PC-9 (cell line): ENCODE results near the gene PIP5K1A. TPM values are rescaled to one million over a fixed set of nuclear protein-coding genes. Genes with fewer than 3 reads are reported as not detected.

ENCODE experiments used
- BruUV-seq: library from RNA; stranded (reverse); fragments of 400-500 nt; replicated peaks from 2 replicates; lab custom pipeline; 2021; lab: Mats Ljungman, UMichigan
- CTCF ChIA-PET: fragments of 300-600 bp; sonication (Branson Sonifier 250); formaldehyde crosslinking; loops from one replicate; lab custom pipeline; 2022; ENCODE audit warnings: antibody characterized with exemption; lab: Charles Lee
- POLR2A ChIA-PET: fragments of 300-600 bp; sonication (Branson Sonifier 250); formaldehyde crosslinking; loops from one replicate; lab custom pipeline; 2022; ENCODE audit warnings: antibody characterized with exemption; ENCODE audit not compliant: unreplicated experiment; lab: Charles Lee
- DNase-seq, 2 experiments: peaks; one replicate each; pipeline versions ENCODE4 v3.0.0 to v3.0.0-alpha.2; 2015 to 2022; ENCODE audit warnings: mixed read lengths in 1 of 2
- H2AFZ ChIP-seq: fragments of 200-600 bp; sonication (generic); 2 replicates; pipeline ENCODE4 v1.8.1; 2017; ENCODE audit warnings: antibody characterized with exemption
- H3F3A ChIP-seq: fragments of 200-600 bp; sonication (generic); 2 replicates; pipeline ENCODE4 v1.8.1; 2017; ENCODE audit warnings: antibody characterized with exemption, mild to moderate bottlenecking, low read depth; ENCODE audit not compliant: insufficient read depth
- H3K27ac ChIP-seq: fragments of 200-600 bp; sonication (generic); 2 replicates; pipeline ENCODE4 v1.6.1; 2016; ENCODE audit warnings: mixed run types
- H3K27me3 ChIP-seq: fragments of 200-600 bp; sonication (generic); 2 replicates; pipeline ENCODE4 v1.6.1; 2016; ENCODE audit warnings: low read depth, mixed run types; ENCODE audit not compliant: insufficient read depth
- H3K36me3 ChIP-seq: fragments of 200-600 bp; sonication (generic); 2 replicates; pipeline ENCODE4 v1.6.1; 2016; ENCODE audit warnings: low read depth, mixed run types
- H3K4me1 ChIP-seq: fragments of 200-600 bp; sonication (generic); replicated peaks from 2 replicates; pipeline ENCODE4 v1.6.1; 2016; ENCODE audit warnings: mixed run types; ENCODE audit not compliant: insufficient read depth
- H3K4me2 ChIP-seq: fragments of 200-600 bp; sonication (generic); 2 replicates; pipeline ENCODE4 v1.6.1; 2017; ENCODE audit warnings: mixed run types
- H3K4me3 ChIP-seq: fragments of 200-600 bp; sonication (generic); 2 replicates; pipeline ENCODE4 v1.6.1; 2016; ENCODE audit warnings: mixed run types
- H3K79me2 ChIP-seq: fragments of 200-600 bp; sonication (generic); 2 replicates; pipeline ENCODE4 v1.6.1; 2017; ENCODE audit warnings: low read depth, mixed run types
- H3K9me2 ChIP-seq: fragments of 200-600 bp; sonication (generic); 2 replicates; pipeline ENCODE4 v1.8.1; 2017; ENCODE audit warnings: mild to moderate bottlenecking; ENCODE audit not compliant: insufficient read depth
- H3K9me3 ChIP-seq: fragments of 200-600 bp; sonication (generic); 2 replicates; pipeline ENCODE4 v1.8.1; 2016; ENCODE audit warnings: low read depth; ENCODE audit not compliant: insufficient read depth
- H4K20me1 ChIP-seq: fragments of 200-600 bp; sonication (generic); 2 replicates; pipeline ENCODE4 v1.8.1; 2017; ENCODE audit not compliant: insufficient read depth
- EZH2 ChIP-seq: fragments of 200-600 bp; sonication (generic); IDR thresholded peaks from 2 replicates; pipeline ENCODE4 v1.8.0; 2017; ENCODE audit warnings: antibody characterized with exemption, low read depth
- intact Hi-C: fragments of 100-400 bp; cut with micrococcal nuclease; formaldehyde crosslinking; loops from one replicate; pipeline ENCODE4 v1.10.0; 2022; ENCODE audit not compliant: unreplicated experiment
- total RNA-seq: library from RNA; stranded (reverse); gene quantifications from 2 replicates; pipeline ENCODE4 v1.2.3, GENCODE V29; 2021
- TF ChIP-seq, protein P1 (sequence below): fragments of 200-600 bp; sonication (generic); conservative IDR thresholded peaks from 2 replicates; pipeline ENCODE4 v1.6.1; 2017; ENCODE audit warnings: mixed run types, antibody characterized with exemption, mild to moderate bottlenecking, moderate library complexity

The PIP5K1A gene
- total RNA-seq, 1 experiment from 2014 or later: 69.7 TPM

DNA sequence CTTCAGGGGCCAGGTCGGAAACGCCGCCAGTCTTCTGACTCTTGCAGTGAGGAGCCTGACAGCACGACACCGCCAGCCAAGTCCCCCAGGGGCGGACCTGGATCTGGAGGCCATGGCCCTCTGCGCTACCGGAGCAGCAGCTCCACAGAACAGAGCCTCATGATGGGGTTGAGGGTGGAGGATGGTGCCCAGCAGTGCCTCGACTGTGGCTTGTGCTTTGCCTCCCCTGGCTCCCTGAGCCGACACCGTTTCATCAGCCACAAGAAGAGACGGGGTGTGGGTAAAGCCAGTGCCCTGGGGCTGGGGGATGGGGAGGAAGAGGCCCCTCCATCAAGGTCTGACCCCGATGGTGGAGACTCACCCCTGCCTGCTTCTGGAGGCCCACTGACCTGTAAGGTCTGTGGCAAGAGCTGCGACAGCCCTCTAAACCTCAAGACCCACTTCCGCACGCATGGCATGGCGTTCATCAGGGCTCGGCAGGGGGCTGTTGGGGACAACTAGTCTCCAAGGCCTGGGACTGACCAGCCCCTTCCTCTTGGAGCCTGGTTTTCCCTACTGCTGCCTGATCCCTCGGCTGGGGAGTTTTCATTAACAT, 92.5 kb downstream of the PIP5K1A start:
- no peaks in the 10 kb centered on the region; the same call in 1 of the 2 replicates for H4K20me1 ChIP-seq
- H3K4me2 ChIP-seq: no peak overlapping the region
- H3K27me3 ChIP-seq: no peaks in the 10 kb centered on the region
- BruUV-seq: no TSS peak
- H3K9me3 ChIP-seq: no peaks in the 10 kb centered on the region
- no peak for DNase-seq
- no peak overlapping the region for H3K27ac ChIP-seq
- H3K4me3 ChIP-seq: no peak overlapping the region
- intact Hi-C loops: no loop called here
- H3K4me1 ChIP-seq: no peaks in the 10 kb centered on the region
- H2AFZ ChIP-seq: no peak overlapping the region
- peaks cover 18% of the 10 kb centered on the region; the same call in 1 of the 2 replicates for H3F3A ChIP-seq
- peaks cover 11% of the 10 kb centered on the region; the same call in 1 of the 2 replicates for H3K36me3 ChIP-seq
- ChIA-PET POLR2A (interaction anchor here (0.5 kb wide), 1 partner anchor 966 kb away, joined by 4 read pairs; no protein-coding TSS in a partner anchor), CTCF (no interaction called here)
- TF ChIP-seq EZH2: no peak
- TF ChIP-seq, protein P1, sequence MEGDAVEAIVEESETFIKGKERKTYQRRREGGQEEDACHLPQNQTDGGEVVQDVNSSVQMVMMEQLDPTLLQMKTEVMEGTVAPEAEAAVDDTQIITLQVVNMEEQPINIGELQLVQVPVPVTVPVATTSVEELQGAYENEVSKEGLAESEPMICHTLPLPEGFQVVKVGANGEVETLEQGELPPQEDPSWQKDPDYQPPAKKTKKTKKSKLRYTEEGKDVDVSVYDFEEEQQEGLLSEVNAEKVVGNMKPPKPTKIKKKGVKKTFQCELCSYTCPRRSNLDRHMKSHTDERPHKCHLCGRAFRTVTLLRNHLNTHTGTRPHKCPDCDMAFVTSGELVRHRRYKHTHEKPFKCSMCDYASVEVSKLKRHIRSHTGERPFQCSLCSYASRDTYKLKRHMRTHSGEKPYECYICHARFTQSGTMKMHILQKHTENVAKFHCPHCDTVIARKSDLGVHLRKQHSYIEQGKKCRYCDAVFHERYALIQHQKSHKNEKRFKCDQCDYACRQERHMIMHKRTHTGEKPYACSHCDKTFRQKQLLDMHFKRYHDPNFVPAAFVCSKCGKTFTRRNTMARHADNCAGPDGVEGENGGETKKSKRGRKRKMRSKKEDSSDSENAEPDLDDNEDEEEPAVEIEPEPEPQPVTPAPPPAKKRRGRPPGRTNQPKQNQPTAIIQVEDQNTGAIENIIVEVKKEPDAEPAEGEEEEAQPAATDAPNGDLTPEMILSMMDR: no peak
- no peaks in the 10 kb centered on the region for H3K9me2 ChIP-seq
- 0 out of 2 replicates have a peak, but pooled peaks cover 4% of the 10 kb centered on the region for H3K79me2 ChIP-seq

DNA sequence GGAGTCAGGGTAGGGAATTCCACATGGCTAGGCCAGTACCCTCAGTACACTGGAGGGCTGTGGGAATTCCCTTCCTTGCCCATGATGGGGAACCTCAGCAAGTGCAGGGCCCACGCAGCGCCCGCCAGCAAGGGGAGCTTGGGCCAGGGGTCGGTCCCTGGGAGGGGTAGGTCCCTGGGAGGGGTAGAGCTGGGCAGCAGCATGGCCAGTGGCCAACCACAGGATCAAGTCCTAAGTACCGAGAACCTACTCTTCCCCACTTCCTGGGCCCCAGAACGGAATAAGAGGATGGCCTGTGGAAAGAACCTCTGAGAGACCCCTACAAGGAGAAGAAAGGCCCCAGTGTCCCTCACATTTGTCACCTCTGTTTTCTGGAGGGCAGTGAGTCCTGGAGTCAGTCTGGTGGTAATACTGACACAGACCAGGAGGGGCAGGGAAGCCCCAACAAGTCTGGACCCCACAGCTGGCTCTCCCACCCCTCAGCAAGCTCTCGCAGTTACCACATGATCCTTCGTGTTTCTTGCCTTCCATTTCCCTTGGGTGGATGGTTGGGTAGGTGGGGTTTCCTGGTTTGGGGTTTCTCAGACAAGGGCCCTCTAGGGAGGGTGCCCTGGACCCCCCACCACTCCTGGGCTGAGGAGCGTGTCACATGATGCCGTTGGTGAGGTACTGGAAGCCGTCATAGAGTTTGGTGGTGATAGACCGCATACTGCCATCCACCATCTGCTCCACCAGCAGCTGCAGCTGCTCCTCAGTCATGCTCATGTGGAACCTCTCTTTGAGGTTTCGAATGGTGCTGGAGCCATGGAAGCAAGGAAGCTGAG, 94.1 kb downstream of the PIP5K1A start:
- H3K27ac ChIP-seq: no peak overlapping the region
- POLR2A ChIA-PET: interaction anchor here (0.7 kb wide), 1 partner anchor 41 kb away, joined by 29 read pairs; no protein-coding TSS in a partner anchor
- no peak overlapping the region for H3K4me3 ChIP-seq
- no peaks in the 10 kb centered on the region for H3K9me3 ChIP-seq
- peaks cover 18% of the 10 kb centered on the region; the same call in 1 of the 2 replicates for H3F3A ChIP-seq
- no peaks in the 10 kb centered on the region for H3K27me3 ChIP-seq
- no peaks in the 10 kb centered on the region for H3K79me2 ChIP-seq
- no peak overlapping the region for H2AFZ ChIP-seq
- H3K4me1 ChIP-seq: no peaks in the 10 kb centered on the region
- TF ChIP-seq, protein P1: no peak
- no peak for TF ChIP-seq EZH2
- no peaks in the 10 kb centered on the region; the same call in 1 of the 2 replicates for H4K20me1 ChIP-seq
- no peaks in the 10 kb centered on the region for H3K9me2 ChIP-seq
- H3K4me2 ChIP-seq: no peak overlapping the region
- CTCF ChIA-PET: interaction anchor here (0.7 kb wide), 1 partner anchor 44 kb away, joined by 3 read pairs; no protein-coding TSS in a partner anchor
- TSS peak; percentile 12 for BruUV-seq
- H3K36me3 ChIP-seq: peaks cover 7% of the 10 kb centered on the region; the same call in 1 of the 2 replicates
- peak in 1 of 2 experiments; percentile 24 for DNase-seq
- intact Hi-C loops: no loop called here

DNA sequence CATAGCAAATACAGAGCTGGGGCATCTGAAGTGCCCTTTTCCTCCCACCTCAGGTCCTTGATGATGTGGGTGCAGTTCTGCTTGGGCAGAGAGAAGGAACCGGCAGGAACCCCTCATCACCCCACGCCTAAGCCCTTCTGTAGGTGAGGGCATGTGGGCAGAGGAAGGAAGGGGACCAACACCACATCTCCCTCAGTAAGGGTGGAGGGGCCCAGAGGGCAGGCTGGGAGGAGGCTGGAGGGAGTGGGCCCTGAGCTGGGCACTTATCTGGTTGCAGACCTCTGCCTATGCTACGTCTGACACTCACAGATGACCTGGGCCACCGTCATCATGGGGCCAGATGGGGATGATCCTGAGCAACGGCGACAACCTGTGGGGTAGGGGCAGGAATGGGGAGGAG, 94.7 kb downstream of the PIP5K1A start:
- Histone ChIP-seq H3K79me2 (no peaks in the 10 kb centered on the region), H4K20me1 (no peaks in the 10 kb centered on the region; the same call in 1 of the 2 replicates), H3K27me3 (no peaks in the 10 kb centered on the region), H3K9me3 (no peaks in the 10 kb centered on the region), H3K4me1 (no peaks in the 10 kb centered on the region), H3K27ac (no peak overlapping the region), H3K9me2 (no peaks in the 10 kb centered on the region), H3K36me3 (peaks cover 7% of the 10 kb centered on the region; the same call in 1 of the 2 replicates), H3K4me3 (no peak overlapping the region), H3K4me2 (no peak overlapping the region), H3F3A (peaks cover 18% of the 10 kb centered on the region; the same call in 1 of the 2 replicates), H2AFZ (no peak overlapping the region)
- peak in 1 of 2 experiments; percentile 17 for DNase-seq
- BruUV-seq: no TSS peak
- CTCF ChIA-PET: no interaction called here
- intact Hi-C loops: no loop called here
- TF ChIP-seq, protein P1: no peak
- TF ChIP-seq EZH2: no peak
- POLR2A ChIA-PET: interaction anchor here (0.6 to 0.7 kb wide), 2 partner anchors 15 to 42 kb away, joined by 3 to 29 read pairs; no protein-coding TSS in a partner anchor
